WTC11 (cell line): ENCODE data around the gene DEPDC5.

ENCODE experiments used
- ATF6 ChIP-seq: sonication (generic); formaldehyde crosslinking; IDR thresholded peaks from 2 replicates; pipeline ENCODE4 v1.8.1; 2023; ENCODE audit warnings: mild to moderate bottlenecking, missing genetic modification reagents
- CTCF ChIP-seq: fragments of 200-600 bp; IDR thresholded peaks from 2 replicates; pipeline ENCODE4 v1.8.0; 2022; ENCODE audit warnings: antibody characterized with exemption
- ETV6 ChIP-seq: sonication (generic); formaldehyde crosslinking; IDR thresholded peaks from 2 replicates; pipeline ENCODE4 v1.8.1; 2022; ENCODE audit warnings: mild to moderate bottlenecking, missing genetic modification reagents
- FOXK1 ChIP-seq: sonication (generic); formaldehyde crosslinking; IDR thresholded peaks from 2 replicates; pipeline ENCODE4 v1.8.0; 2022; ENCODE audit warnings: mild to moderate bottlenecking, moderate library complexity, missing genetic modification reagents
- GTF2I ChIP-seq: fragments of 250-450 bp; sonication (Bioruptor Pico); conservative IDR thresholded peaks from 2 replicates; pipeline ENCODE4 v1.4.0; 2021; ENCODE audit warnings: mild to moderate bottlenecking
- KAT7 ChIP-seq: sonication (generic); formaldehyde crosslinking; IDR thresholded peaks from 2 replicates; pipeline ENCODE4 v1.8.1; 2023; ENCODE audit warnings: missing genetic modification reagents, mild to moderate bottlenecking, borderline replicate concordance
- MAX ChIP-seq: sonication (generic); formaldehyde crosslinking; IDR thresholded peaks from 2 replicates; pipeline ENCODE4 v1.8.0; 2022; ENCODE audit warnings: mild to moderate bottlenecking, missing genetic modification reagents
- RELA ChIP-seq: sonication (generic); formaldehyde crosslinking; IDR thresholded peaks from 2 replicates; pipeline ENCODE4 v1.8.1; 2022; ENCODE audit warnings: missing genetic modification reagents, mild to moderate bottlenecking, borderline replicate concordance
- ZNF121 ChIP-seq: sonication (generic); formaldehyde crosslinking; IDR thresholded peaks from 2 replicates; pipeline ENCODE4 v1.8.0; 2023; ENCODE audit warnings: missing genetic modification reagents
- ZNF263 ChIP-seq: sonication (generic); formaldehyde crosslinking; IDR thresholded peaks from 2 replicates; pipeline ENCODE4 v1.8.1; 2022; ENCODE audit warnings: low read depth, mild to moderate bottlenecking, moderate library complexity, missing genetic modification reagents
- ZNF396 ChIP-seq: fragments of 250-450 bp; sonication (Bioruptor Pico); IDR thresholded peaks from 2 replicates; pipeline ENCODE4 v1.8.0; 2021; ENCODE audit warnings: mild to moderate bottlenecking, moderate library complexity, borderline replicate concordance

GRCh38 chr22:31802575-31802974 is 48.8 kb downstream of the DEPDC5 start:
- TF ChIP-seq GTF2I (no peak), ZNF396 (CRISPR knock-in tag) (no peak), KAT7 (CRISPR knock-in tag) (no peak), ETV6 (CRISPR knock-in tag) (no peak), FOXK1 (CRISPR knock-in tag) (no peak), RELA (CRISPR knock-in tag) (no peak), ZNF121 (CRISPR knock-in tag) (no peak), CTCF (no peak), ZNF263 (no peak), ATF6 (CRISPR knock-in tag) (no peak), MAX (CRISPR knock-in tag) (no peak)
